IgD-negative memory B cell (primary cell): Measurements from ENCODE around the gene DMBX1. TPM values are rescaled to one million over a fixed set of nuclear protein-coding genes. Genes with fewer than 3 reads are reported as not detected.

Experiments
- H3K27ac Mint-ChIP-seq, 3 donors: one replicate each; pipeline ENCODE4 v1.8.0; 2020 to 2022; ENCODE audit warnings: mild to moderate bottlenecking in 3 of 3, mixed read lengths in 3 of 3, moderate library complexity in 1 of 3
- H3K27me3 Mint-ChIP-seq: one replicate; pipeline ENCODE4 v1.8.0; 2021; ENCODE audit warnings: mixed read lengths
- H3K36me3 Mint-ChIP-seq: one replicate; pipeline ENCODE4 v1.8.0; 2020; ENCODE audit warnings: mild to moderate bottlenecking, mixed read lengths
- H3K4me1 Mint-ChIP-seq, 3 donors: one replicate each; pipeline ENCODE4 v1.8.0; 2020 to 2022; ENCODE audit warnings: mixed read lengths in 3 of 3, mild to moderate bottlenecking in 1 of 3
- H3K4me3 Mint-ChIP-seq, 4 donors: one replicate each; pipeline ENCODE4 v1.8.0; 2020 to 2022; ENCODE audit warnings: mild to moderate bottlenecking in 4 of 4, mixed read lengths in 4 of 4, moderate library complexity in 3 of 4
- H3K9me3 Mint-ChIP-seq, 3 donors: one replicate each; pipeline ENCODE4 v1.8.0; 2020 to 2021; ENCODE audit warnings: mixed read lengths in 3 of 3, mild to moderate bottlenecking in 1 of 3
- polyA plus RNA-seq: library from polyadenylated mRNA; unstranded; fragments of 300-500 nt; fragmentation: Illumina TruSeq; gene quantifications from one replicate; pipeline ENCODE4 v1.2.3, GENCODE V29; 2021

The DMBX1 gene
- polyA plus RNA-seq, 1 donor from 2014 or later, result not detected

- peaks cover 0 to 8% (median 7%) of the 10 kb centered on the region in 3 donors for H3K4me1 Mint-ChIP-seq
- H3K36me3 Mint-ChIP-seq, result no peaks in the 10 kb centered on the region
- no peaks in the 10 kb centered on the region for H3K9me3 Mint-ChIP-seq
- H3K27ac Mint-ChIP-seq, result no peak overlapping the region
- H3K27me3 Mint-ChIP-seq, result peaks cover 19% of the 10 kb centered on the region
- H3K4me3 Mint-ChIP-seq, result peak overlapping the region; percentile 80 to 92 (median 86)
These were observed 22.5 kb upstream of the DMBX1 start for GRCh38 chr1:46467183-46467504.

- Mint-ChIP-seq H3K9me3 (no peaks in the 10 kb centered on the region), H3K4me1 (peaks cover 0 to 13% (median 8%) of the 10 kb centered on the region in 3 donors), H3K36me3 (no peaks in the 10 kb centered on the region), H3K27ac (no peak overlapping the region), H3K4me3 (no peak overlapping the region), H3K27me3 (peaks cover 16% of the 10 kb centered on the region)
These were observed 19.8 kb upstream of the DMBX1 start for GRCh38 chr1:46469881-46470280.

GRCh38 chr1:46471848-46472492 lies 17.7 kb upstream of the DMBX1 start:
- Mint-ChIP-seq H3K4me1 (peaks cover 0 to 18% (median 13%) of the 10 kb centered on the region in 3 donors), H3K4me3 (peak overlapping the region in 1 of 4 donors; percentile 24), H3K9me3 (no peaks in the 10 kb centered on the region), H3K36me3 (no peaks in the 10 kb centered on the region), H3K27ac (no peak overlapping the region), H3K27me3 (peaks cover 8% of the 10 kb centered on the region)

- H3K4me3 Mint-ChIP-seq, result peak overlapping the region in 1 of 4 donors; percentile 24
- H3K27ac Mint-ChIP-seq, result no peak overlapping the region
- no peaks in the 10 kb centered on the region for H3K9me3 Mint-ChIP-seq
- H3K36me3 Mint-ChIP-seq, result no peaks in the 10 kb centered on the region
- H3K4me1 Mint-ChIP-seq, result peaks cover 5 to 18% (median 10%) of the 10 kb centered on the region in 3 donors
- peaks cover 2% of the 10 kb centered on the region for H3K27me3 Mint-ChIP-seq
These were observed 17.0 kb upstream of the DMBX1 start for GRCh38 chr1:46472498-46473181.

- H3K4me3 Mint-ChIP-seq, result no peak overlapping the region
- H3K4me1 Mint-ChIP-seq, result peaks cover 5 to 18% (median 10%) of the 10 kb centered on the region in 3 donors
- H3K27me3 Mint-ChIP-seq, result peaks cover 1% of the 10 kb centered on the region
- H3K9me3 Mint-ChIP-seq, result no peaks in the 10 kb centered on the region
- H3K36me3 Mint-ChIP-seq, result no peaks in the 10 kb centered on the region
- H3K27ac Mint-ChIP-seq, result peak overlapping the region in 2 of 3 donors; percentile 27 to 31
These were observed 15.6 kb upstream of the DMBX1 start for GRCh38 chr1:46473991-46474390.

GRCh38 chr1:46474570-46474969 lies 15.1 kb upstream of the DMBX1 start:
- Mint-ChIP-seq H3K4me3 (no peak overlapping the region), H3K9me3 (no peaks in the 10 kb centered on the region), H3K27ac (no peak overlapping the region), H3K27me3 (peaks cover 3% of the 10 kb centered on the region), H3K36me3 (no peaks in the 10 kb centered on the region), H3K4me1 (peaks cover 5 to 18% (median 10%) of the 10 kb centered on the region in 3 donors)

GRCh38 chr1:46476673-46477072 lies 13.0 kb upstream of the DMBX1 start:
- Mint-ChIP-seq H3K27ac (no peak overlapping the region), H3K36me3 (no peaks in the 10 kb centered on the region), H3K27me3 (peaks cover 7% of the 10 kb centered on the region), H3K4me1 (peaks cover 5 to 18% (median 10%) of the 10 kb centered on the region in 3 donors), H3K9me3 (no peaks in the 10 kb centered on the region), H3K4me3 (peak overlapping the region in 2 of 4 donors; percentile 32 to 52)

GRCh38 chr1:46477153-46477929 lies 12.3 kb upstream of the DMBX1 start:
- Mint-ChIP-seq H3K4me3 (peak overlapping the region in 1 of 4 donors; percentile 52), H3K27ac (no peak overlapping the region), H3K9me3 (no peaks in the 10 kb centered on the region), H3K36me3 (no peaks in the 10 kb centered on the region), H3K27me3 (peaks cover 7% of the 10 kb centered on the region), H3K4me1 (peaks cover 5 to 18% (median 10%) of the 10 kb centered on the region in 3 donors)

- H3K36me3 Mint-ChIP-seq, result no peaks in the 10 kb centered on the region
- H3K4me3 Mint-ChIP-seq, result peak overlapping the region in 1 of 4 donors; percentile 41
- H3K27ac Mint-ChIP-seq, result no peak overlapping the region
- no peaks in the 10 kb centered on the region for H3K9me3 Mint-ChIP-seq
- H3K4me1 Mint-ChIP-seq, result peaks cover 5 to 13% (median 10%) of the 10 kb centered on the region in 3 donors
- H3K27me3 Mint-ChIP-seq, result peaks cover 14% of the 10 kb centered on the region
These were observed 10.7 kb upstream of the DMBX1 start for GRCh38 chr1:46478721-46479485.

GRCh38 chr1:46479744-46480350 lies 9.8 kb upstream of the DMBX1 start:
- peaks cover 0 to under 1% (median 0%) of the 10 kb centered on the region in 3 donors for H3K9me3 Mint-ChIP-seq
- H3K36me3 Mint-ChIP-seq, result no peaks in the 10 kb centered on the region
- peaks cover 5 to 13% (median 10%) of the 10 kb centered on the region in 3 donors for H3K4me1 Mint-ChIP-seq
- no peak overlapping the region for H3K27ac Mint-ChIP-seq
- peaks cover 21% of the 10 kb centered on the region for H3K27me3 Mint-ChIP-seq
- H3K4me3 Mint-ChIP-seq, result no peak overlapping the region

- Mint-ChIP-seq H3K4me1 (peaks cover 5 to 10% (median 6%) of the 10 kb centered on the region in 3 donors), H3K27ac (no peak overlapping the region), H3K27me3 (peaks cover 27% of the 10 kb centered on the region), H3K36me3 (no peaks in the 10 kb centered on the region), H3K9me3 (peaks cover 0 to 2% (median 0%) of the 10 kb centered on the region in 3 donors), H3K4me3 (no peak overlapping the region)
These were observed 8.5 kb upstream of the DMBX1 start for GRCh38 chr1:46480959-46481646.

- Mint-ChIP-seq H3K4me1 (peaks cover 3 to 5% (median 4%) of the 10 kb centered on the region in 3 donors), H3K36me3 (no peaks in the 10 kb centered on the region), H3K27ac (no peak overlapping the region), H3K4me3 (no peak overlapping the region), H3K9me3 (peaks cover 0 to 2% (median 0%) of the 10 kb centered on the region in 3 donors), H3K27me3 (peaks cover 35% of the 10 kb centered on the region)
These were observed 7.7 kb upstream of the DMBX1 start for GRCh38 chr1:46481961-46482360.

- Mint-ChIP-seq H3K27ac (no peak overlapping the region), H3K9me3 (peaks cover 0 to 2% (median 0%) of the 10 kb centered on the region in 3 donors)
These were observed 6.0 kb upstream of the DMBX1 start for GRCh38 chr1:46483589-46483988.

More at GRCh38 chr1:46483589-46483988, 6.0 kb upstream of the DMBX1 start:
- H3K4me3 Mint-ChIP-seq, result no peak overlapping the region
- no peaks in the 10 kb centered on the region for H3K36me3 Mint-ChIP-seq
- H3K4me1 Mint-ChIP-seq, result peaks cover 0 to 2% (median 0%) of the 10 kb centered on the region in 3 donors
- peaks cover 50% of the 10 kb centered on the region for H3K27me3 Mint-ChIP-seq
